Panc1 (cell line): Measurements from ENCODE around the gene CNGB1. TPM values are rescaled to one million over a fixed set of nuclear protein-coding genes. Genes with fewer than 3 reads are reported as not detected.
"Not testable (repeated sequence)": the region's sequence is repeated elsewhere in the genome, so short reads cannot be mapped to it uniquely, and the experiment has no call there.

Experiments used
- ATAC-seq: fragments of 200-7000 bp; cut with Tn5 transposase; 2 replicates; pipeline ENCODE4 v1.9.1; 2020; ENCODE audit warnings: mild to moderate bottlenecking, moderate library complexity
- BruUV-seq: library from RNA; stranded (reverse); fragments of 400-500 nt; replicated peaks from 2 replicates; lab custom pipeline; 2021; lab: Mats Ljungman, UMichigan
- CTCF ChIA-PET: fragments of 300-600 bp; sonication (Branson Sonifier 250); formaldehyde crosslinking; loops from one replicate; lab custom pipeline; 2022; ENCODE audit warnings: antibody characterized with exemption; lab: Charles Lee
- POLR2A ChIA-PET: fragments of 300-600 bp; sonication (Branson Sonifier 250); formaldehyde crosslinking; loops from one replicate; lab custom pipeline; 2022; ENCODE audit warnings: antibody characterized with exemption; lab: Charles Lee
- DNase-seq: peaks from one replicate; pipeline ENCODE4 v3.0.0-alpha.2; 2010; ENCODE audit warnings: low read depth, low spot score
- H3K27ac ChIP-seq: 2 replicates; pipeline ENCODE4 v1.5.1; 2011; ENCODE audit warnings: mild to moderate bottlenecking, low read length, inconsistent platforms
- H3K27me3 ChIP-seq: fragments of 200-500 bp; sonication (Bioruptor generic); 2 replicates; pipeline ENCODE4 v1.6.0; 2014; ENCODE audit warnings: low read length, inconsistent platforms; ENCODE audit not compliant: control insufficient read depth, insufficient read depth
- H3K36me3 ChIP-seq: fragments of 200-500 bp; sonication (Bioruptor generic); 2 replicates; pipeline ENCODE4 v1.5.1; 2014; ENCODE audit warnings: inconsistent platforms, mild to moderate bottlenecking, low read length, moderate library complexity; ENCODE audit not compliant: control insufficient read depth, insufficient read depth
- H3K4me1 ChIP-seq: 2 replicates; pipeline ENCODE4 v1.5.1; 2011; ENCODE audit warnings: inconsistent platforms, mild to moderate bottlenecking, low read length, moderate library complexity; ENCODE audit not compliant: control insufficient read depth, insufficient read depth
- H3K4me3 ChIP-seq, 2 experiments: 2 replicates each; pipeline ENCODE4 v1.5.1; 2011 to 2012; ENCODE audit warnings: low read depth in 2 of 2, low read length in 2 of 2, mild to moderate bottlenecking in 2 of 2, inconsistent platforms in 1 of 2, moderate library complexity in 1 of 2
- H3K9me3 ChIP-seq: fragments of 200-500 bp; sonication (Bioruptor generic); 2 replicates; pipeline ENCODE4 v1.5.1; 2014; ENCODE audit warnings: low read depth, mild to moderate bottlenecking, inconsistent platforms, low read length, moderate library complexity; ENCODE audit not compliant: control insufficient read depth, insufficient read depth
- CTCF ChIP-seq: fragments of 450-650 bp; IDR thresholded peaks from 2 replicates; pipeline ENCODE4 v1.5.1; 2017; ENCODE audit warnings: mild to moderate bottlenecking
- POLR2AphosphoS5 ChIP-seq: IDR thresholded peaks from 2 replicates; pipeline ENCODE4 v1.6.1; 2012; ENCODE audit warnings: mild to moderate bottlenecking, low read depth, low read length, moderate library complexity
- REST ChIP-seq, 2 experiments: IDR thresholded peaks; 2 replicates each; pipeline ENCODE4 v1.6.1; 2011 to 2012; ENCODE audit warnings: low read depth in 2 of 2, control low read depth in 1 of 2, low read length in 1 of 2, mild to moderate bottlenecking in 1 of 2, moderate library complexity in 1 of 2; ENCODE audit not compliant: insufficient read depth in 1 of 2
- SIN3A ChIP-seq: IDR thresholded peaks from 2 replicates; pipeline ENCODE4 v1.6.1; 2012; ENCODE audit warnings: low read depth, mild to moderate bottlenecking, low read length, moderate library complexity, borderline replicate concordance; ENCODE audit not compliant: insufficient read depth
- TCF7L2 ChIP-seq: IDR thresholded peaks from 2 replicates; pipeline ENCODE4 v1.6.1; 2011; ENCODE audit warnings: mild to moderate bottlenecking, low read depth, low read length, inconsistent platforms
- in situ Hi-C: cut with HindIII; loops from 2 replicates; pipeline ENCODE4 v1.10.0; 2016; ENCODE audit warnings: low sequenced_read_pairs, low pct_unique_long_range_greater_than_20kb
- intact Hi-C: fragments of 100-400 bp; cut with micrococcal nuclease; formaldehyde crosslinking; loops from one replicate; pipeline ENCODE4 v1.10.0; 2022; ENCODE audit not compliant: unreplicated experiment
- total RNA-seq: library from RNA; stranded (reverse); gene quantifications from one replicate; pipeline ENCODE4 v1.2.1, GENCODE V29; 2021; ENCODE audit not compliant: unreplicated experiment

The CNGB1 gene
- total RNA-seq, 1 experiment from 2014 or later = not detected

GRCh38 chr16:57837305-57838125 is 133.4 kb downstream of the CNGB1 start:
- POLR2A ChIA-PET = no interaction called here
- H3K4me3 ChIP-seq = no peak overlapping the region
- no peaks in the 10 kb centered on the region for H3K9me3 ChIP-seq
- in situ Hi-C loops = no loop called here
- H3K4me1 ChIP-seq = no peaks in the 10 kb centered on the region
- TF ChIP-seq REST (IDR thresholded peaks at IDR 0.05; ENCODE audit: insufficient read depth in 1 of 2, low read depth in 2 of 2, low read length in 1 of 2) (no peak), CTCF (no peak), SIN3A (no peak), POLR2AphosphoS5 (no peak), TCF7L2 (no peak)
- H3K36me3 ChIP-seq = no peaks in the 10 kb centered on the region
- CTCF ChIA-PET = no interaction called here
- H3K27me3 ChIP-seq = no peaks in the 10 kb centered on the region
- H3K27ac ChIP-seq = no peak overlapping the region
- no peak for DNase-seq
- ATAC-seq = no peak
- no TSS peak for BruUV-seq
- intact Hi-C loops = no loop called here

GRCh38 chr16:57835439-57835838 is 135.5 kb downstream of the CNGB1 start:
- in situ Hi-C loops, DNase-seq, H3K4me1 ChIP-seq, POLR2A ChIA-PET, H3K36me3 ChIP-seq, BruUV-seq, ATAC-seq, H3K9me3 ChIP-seq, intact Hi-C loops, H3K4me3 ChIP-seq, H3K27ac ChIP-seq, H3K27me3 ChIP-seq: not testable (repeated sequence)
- CTCF ChIA-PET = interaction anchor here (0.7 kb wide), 1 partner anchor 138 kb away, joined by 4 read pairs; no protein-coding TSS in a partner anchor

- intact Hi-C loops = no loop called here
- Histone ChIP-seq H3K9me3 (no peaks in the 10 kb centered on the region), H3K4me1 (no peaks in the 10 kb centered on the region), H3K4me3 (no peak overlapping the region), H3K27me3 (no peaks in the 10 kb centered on the region), H3K36me3 (no peaks in the 10 kb centered on the region), H3K27ac (no peak overlapping the region)
- in situ Hi-C loops = no loop called here
- DNase-seq (no peak), ATAC-seq (no peak)
- ChIA-PET CTCF (no interaction called here), POLR2A (no interaction called here)
- no peak for TF ChIP-seq POLR2AphosphoS5
- TF ChIP-seq REST (IDR thresholded peaks at IDR 0.05; ENCODE audit: insufficient read depth in 1 of 2, low read depth in 2 of 2, low read length in 1 of 2) = no peak
- no peak for TF ChIP-seq SIN3A
- no peak for TF ChIP-seq TCF7L2
- no peak for TF ChIP-seq CTCF
- no TSS peak for BruUV-seq
Observed at GRCh38 chr16:57834936-57835335, 136.0 kb downstream of the CNGB1 start.
